HG03175 (cell line): ENCODE measurements around the gene TMEM9B.
A peak's percentile ranks its signal among the peaks of the same experiment; 100 is the strongest.
"Not testable (repeated sequence)": the region's sequence is repeated elsewhere in the genome, so short reads cannot be mapped to it uniquely, and the experiment has no call there.

Experiments used
- ATAC-seq: cut with Tn5 transposase; IDR thresholded peaks from one replicate; pipeline ENCODE4 v1.9.1; 2021; ENCODE audit warnings: mild to moderate bottlenecking, moderate library complexity; ENCODE audit not compliant: unreplicated experiment

Gene TMEM9B

DNA sequence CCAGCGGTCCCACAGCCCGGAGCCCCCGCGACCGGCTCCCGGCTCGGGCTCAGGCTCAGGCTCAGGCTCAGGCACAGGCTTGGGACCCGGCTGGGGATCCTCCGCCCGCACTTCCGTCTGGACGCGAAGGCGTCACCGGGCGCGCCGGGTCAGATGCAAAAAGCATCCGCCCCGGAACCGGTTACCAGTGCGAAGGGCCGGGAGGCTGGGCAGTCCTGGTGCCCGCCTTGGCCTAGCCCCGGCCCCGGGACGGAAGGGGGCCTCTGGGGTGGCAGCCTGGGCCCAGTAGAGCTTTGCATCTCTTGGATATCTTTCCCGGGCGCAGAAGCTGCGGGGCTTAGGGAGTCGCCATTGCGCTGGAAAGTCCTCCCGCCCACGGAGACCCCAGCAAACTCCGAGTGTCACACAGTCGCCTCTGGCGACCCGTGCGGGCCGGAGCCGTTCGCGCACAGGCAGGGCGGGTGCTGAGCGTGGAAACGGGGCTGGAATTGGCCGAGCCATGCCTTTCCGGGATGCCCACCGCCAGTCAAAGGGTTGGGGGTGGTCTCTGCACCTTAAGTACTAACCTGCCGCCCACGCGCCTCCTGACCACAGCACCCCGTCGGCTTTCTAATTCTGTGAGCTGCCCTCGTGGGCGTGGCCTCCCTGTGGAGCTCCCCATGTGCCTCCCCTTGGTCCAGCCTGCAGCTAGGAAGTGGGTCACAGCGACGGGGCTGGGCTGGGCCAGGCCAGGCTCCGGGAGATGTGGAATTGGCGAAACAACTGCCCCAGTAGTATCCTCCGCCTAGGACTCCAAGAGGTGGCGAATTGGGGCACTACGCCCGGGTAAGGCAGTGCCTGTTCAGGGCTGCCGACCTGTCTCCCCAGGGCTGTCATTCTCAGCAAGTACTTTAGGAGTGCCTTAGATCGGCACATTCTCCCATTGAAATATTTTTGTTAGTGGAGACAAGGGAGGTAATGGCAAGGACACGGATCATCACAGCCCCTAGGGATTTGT, at the start of gene TMEM9B:
TMEM9B (minus strand) TSS at position 119 of the 997 bp plus-strand sequence. CDS start 129 bp downstream, outside the sequence.
- ATAC-seq, result peak; percentile 82

DNA sequence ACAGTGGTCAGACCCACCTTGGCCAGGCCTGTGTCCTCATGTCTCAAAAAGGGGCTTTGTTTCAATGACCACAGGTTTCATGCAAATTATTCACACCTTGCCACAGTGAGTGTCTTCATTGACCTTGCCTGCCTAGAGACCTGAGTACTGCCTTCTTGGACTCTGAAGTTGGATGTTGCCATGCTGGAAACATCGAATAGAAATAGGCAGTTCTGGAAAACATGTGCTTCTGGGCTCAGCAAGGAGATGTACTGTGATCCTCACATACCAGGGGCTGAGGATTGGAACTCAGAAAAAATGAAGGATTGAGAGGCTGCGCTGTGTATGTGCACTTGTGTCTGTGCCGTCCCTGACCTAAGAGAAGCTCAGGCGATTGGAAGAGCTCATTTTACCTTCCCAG, 49.1 kb upstream of the TMEM9B start:
- no peak for ATAC-seq

DNA sequence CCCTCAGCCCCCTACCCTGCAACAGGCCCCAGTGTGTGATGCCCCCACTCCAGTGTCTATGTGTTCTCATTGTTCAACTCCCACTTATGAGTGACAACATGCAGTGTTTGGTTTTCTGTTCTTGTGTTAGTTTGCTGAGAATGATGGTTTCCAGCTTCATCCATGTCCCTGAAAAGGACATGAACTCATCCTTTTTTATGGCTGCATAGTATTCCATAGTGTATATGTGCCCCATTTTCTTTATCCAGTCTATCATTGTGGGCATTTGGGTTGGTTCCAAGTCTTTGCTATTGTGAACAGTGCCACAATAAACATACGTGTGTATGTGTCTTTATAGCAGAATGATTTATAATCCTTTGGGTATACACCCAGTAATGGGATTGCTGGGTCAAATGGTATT, 45.3 kb upstream of the TMEM9B start:
- ATAC-seq, result not testable (repeated sequence)

DNA sequence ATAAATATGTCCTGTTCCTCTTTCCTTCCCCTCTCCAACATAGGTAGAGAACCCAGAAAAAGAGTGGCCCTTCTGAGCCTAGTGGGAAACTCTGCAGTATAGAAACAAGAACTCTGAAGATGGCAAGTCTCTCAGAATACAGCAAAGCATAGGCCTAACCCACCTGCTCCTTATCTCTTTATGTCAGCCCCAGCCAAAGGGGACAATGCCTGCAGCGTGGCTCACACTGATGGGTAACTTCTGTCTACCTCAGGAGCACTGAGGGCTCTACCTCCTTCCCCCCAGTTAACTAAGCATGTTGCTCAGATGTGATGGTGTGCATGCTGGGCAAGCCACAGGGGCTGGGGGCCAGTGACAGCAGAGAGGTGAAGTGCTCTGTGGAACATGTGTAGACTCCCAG, 44.4 kb upstream of the TMEM9B start:
- no peak for ATAC-seq

DNA sequence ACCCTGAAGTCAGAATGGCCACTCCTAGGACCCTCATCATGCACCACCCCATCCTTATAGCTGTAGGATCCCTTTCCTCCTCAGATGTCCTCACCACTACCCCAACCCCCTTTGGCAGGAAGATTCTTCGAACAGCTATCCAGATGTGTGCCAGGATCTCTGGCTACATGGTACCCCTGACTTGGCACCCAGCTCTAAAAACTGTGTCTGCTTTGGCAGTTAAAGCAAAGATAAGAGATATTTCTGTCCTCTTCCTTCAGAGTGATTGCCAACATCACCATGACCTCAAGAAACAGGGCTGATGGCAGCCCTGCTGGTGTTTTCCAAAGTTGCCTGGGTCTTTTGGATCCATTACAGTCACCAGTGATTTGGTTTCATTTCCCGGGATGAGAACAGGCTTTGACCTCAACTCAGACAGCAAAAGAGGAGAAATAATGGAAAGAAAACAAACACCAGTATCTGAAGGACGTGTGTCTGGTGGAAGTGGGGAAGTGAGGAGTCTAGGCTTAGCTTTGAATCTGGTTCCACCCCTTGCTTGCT, 43.8 kb upstream of the TMEM9B start:
- no peak for ATAC-seq

DNA sequence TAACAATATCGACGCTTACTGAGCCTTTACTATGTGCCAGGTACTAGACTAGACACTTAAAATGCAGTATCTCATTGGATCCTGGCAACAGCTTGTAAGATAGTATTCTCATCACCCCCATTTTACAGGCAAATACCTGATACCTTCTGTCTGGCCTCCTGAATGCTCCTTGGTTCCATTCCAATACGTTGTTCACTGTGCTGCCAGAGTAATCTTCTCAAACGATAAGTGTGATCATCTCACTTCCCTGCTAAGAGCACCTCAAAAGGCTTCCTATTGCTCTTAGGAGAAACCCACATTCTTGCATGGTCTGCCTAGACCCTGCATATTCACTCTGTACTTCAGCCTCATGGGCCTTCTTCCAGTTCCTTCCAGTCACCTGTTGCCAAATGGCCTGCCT, 40.8 kb upstream of the TMEM9B start:
- no peak for ATAC-seq

DNA sequence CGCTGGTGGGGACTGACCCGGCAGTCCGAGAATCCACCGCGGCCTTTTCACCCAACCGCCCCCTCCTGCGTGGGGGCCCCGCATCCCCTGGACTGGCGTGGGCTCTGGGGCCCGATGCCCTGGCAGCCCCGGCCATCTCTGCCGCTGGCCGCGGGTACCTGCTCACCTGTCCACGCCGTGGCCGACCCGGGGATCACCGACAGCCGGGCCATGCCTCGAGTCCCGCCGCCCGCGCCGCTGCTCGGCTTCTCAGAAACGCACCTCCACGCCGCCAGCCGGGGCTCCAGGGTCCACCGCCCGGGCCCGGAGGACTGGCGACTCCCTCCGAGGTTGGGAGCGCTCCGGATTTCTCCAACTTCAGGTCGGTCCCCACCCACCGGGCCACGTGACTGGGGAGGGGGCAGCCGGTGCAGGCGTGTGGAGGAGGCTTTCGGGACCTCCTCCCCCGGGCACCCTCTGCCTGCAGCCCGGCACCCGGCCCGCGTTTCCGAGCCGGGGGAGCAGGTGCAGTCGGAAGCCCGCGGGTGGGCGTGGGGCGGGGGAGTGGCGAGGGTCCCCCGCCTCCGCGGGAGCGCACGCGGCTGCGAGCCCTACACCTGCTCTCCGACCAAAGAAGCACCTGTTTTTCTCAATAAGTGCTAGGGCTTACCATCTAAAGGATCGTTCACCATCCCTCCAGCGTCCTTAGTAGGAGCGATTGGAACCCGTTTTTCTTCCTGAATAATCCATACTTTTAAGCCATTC, 40.1 kb upstream of the TMEM9B start:
- no peak for ATAC-seq

DNA sequence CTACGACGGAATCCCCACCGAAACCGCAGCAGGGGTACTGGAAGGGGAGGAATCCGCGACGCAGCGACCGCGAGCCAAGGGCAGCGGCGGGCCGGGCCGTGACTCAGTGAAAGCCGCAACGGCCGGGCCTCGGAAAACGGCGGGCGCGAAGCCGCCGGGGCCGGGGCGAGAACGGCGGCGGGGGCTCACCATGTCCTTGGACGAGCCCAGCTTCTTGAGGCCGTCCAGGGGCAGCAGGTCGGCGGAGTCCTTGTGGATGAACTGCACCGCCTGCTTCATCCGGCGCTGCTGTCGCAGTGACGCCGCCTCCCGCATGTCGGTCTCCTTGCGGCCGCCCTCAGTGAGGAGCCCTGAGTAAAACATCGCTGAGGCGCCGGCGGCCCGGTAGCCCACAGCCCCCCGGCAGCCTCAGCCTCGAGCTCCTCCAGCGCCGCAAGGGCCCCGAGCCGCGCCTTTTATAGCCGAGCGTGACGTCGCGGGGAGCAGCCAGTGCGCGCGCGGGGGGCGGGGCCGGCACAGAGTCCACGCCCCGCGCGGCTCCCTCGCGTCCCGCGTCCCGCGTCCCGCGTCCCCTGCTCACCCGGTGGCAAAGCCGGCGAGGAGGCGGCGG, 39.4 kb upstream of the TMEM9B start, which contains the start of gene NRIP3:
NRIP3 (minus strand) TSS at position 429 of the 610 bp plus-strand sequence; CDS start at position 363, 66 bp downstream.
- ATAC-seq, result peak; percentile 64

DNA sequence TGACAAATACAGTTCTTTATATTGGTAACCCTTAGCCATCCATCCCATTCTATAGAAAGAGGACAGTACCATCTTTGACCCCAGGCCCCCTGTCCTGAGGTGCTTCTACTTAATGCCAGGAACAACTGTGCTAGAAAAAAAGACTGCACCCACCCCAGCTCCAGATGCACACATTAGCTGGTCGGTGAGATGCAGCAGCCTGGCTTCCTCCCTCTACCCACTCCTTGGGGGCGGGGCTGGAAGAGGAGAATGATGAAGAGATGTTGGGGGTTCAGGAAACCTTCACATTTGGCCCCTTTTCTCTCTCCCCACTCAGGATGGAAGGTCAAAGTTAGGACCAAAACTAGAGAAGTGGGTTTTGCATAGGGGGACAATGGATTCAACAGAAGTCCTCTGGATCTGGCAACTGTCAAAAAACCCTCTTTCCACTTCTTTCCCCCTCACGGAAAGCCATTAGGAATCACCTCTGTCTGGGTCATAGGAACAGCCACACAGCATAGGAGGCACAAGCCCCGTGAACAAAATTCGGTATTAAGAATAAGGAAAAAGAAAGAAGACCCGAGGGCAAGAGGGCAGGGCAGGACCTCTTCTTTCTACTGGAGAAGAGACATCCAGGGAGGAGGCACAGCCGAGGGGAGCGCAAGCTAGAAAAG, 38.8 kb upstream of the TMEM9B start:
- ATAC-seq, result no peak

DNA sequence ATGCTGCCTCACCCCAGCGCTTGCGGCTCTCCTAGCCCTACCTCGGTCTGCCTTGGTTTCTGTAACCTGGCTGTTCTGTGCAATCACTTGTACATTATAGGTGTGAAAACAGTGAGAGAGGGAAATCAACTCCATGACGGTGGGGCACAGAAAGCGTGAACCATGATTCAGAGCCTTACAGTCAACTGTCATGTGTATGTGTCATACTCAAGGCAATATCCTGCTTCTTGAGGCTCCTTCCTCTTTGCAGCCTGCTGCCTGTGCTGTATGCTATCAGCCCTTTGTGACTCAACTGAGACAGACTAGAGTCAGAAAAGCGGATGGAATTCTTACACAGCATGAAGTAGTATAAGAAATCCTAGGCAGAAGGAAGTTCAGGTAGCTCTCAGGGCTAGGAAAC, 37.5 kb upstream of the TMEM9B start:
- ATAC-seq, result no peak

DNA sequence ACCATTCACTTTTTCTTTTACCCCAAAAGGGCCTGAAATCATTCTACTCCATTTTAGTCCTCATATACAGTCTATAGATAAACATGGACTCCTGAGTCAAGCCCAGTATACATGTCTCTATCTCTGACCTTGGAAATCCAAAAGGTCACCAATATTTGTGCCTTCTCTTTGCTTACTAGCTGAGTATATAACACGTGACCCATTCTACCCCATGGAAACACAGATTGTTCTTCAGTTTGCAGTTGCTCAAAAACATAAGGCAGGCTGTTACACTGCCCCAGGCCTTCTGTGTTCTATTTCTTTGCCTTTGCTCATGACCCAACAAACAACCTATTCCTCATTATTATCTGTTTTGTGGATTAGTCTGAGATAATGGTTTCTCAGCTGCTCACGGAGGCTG, 33.8 kb upstream of the TMEM9B start:
- ATAC-seq, result no peak

DNA sequence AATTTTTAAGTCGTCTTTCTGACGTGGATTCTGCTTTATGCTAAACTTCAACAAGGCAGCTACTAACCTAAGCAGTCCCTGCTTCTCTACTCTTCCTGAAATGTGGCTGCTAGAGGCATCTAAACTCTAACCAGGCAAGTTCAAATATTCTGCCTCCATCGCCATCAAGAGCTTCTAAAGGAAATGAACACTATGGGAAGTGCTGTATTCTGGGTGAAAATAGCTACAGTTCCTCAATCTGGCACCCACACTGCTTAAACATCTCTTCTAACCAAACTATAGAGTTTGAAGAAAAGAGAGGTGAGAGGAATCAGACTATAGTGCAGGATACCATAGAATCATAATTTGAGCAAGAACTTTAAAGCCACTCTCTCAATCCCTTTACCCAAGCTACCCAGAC, 33.2 kb upstream of the TMEM9B start:
- no peak for ATAC-seq

DNA sequence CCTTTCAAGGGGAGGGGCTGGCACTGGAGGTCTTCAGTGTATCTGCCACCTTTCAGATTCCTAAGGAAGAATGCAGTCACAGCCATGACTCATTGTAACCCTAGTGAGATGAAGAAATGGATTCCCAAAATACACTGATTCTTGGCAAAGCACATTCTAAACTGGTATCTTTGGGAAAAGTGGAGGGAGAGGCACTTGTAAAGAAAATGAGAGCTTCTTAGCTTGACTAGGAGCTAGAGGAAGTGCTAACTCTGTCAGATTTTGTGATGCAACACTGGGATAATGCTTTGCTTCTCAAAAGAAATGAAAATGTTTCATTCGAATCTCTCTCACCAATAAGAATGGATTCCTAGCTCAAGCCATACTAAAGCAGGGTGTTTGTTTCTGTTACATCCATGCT, 25.2 kb upstream of the TMEM9B start:
- no peak for ATAC-seq

DNA sequence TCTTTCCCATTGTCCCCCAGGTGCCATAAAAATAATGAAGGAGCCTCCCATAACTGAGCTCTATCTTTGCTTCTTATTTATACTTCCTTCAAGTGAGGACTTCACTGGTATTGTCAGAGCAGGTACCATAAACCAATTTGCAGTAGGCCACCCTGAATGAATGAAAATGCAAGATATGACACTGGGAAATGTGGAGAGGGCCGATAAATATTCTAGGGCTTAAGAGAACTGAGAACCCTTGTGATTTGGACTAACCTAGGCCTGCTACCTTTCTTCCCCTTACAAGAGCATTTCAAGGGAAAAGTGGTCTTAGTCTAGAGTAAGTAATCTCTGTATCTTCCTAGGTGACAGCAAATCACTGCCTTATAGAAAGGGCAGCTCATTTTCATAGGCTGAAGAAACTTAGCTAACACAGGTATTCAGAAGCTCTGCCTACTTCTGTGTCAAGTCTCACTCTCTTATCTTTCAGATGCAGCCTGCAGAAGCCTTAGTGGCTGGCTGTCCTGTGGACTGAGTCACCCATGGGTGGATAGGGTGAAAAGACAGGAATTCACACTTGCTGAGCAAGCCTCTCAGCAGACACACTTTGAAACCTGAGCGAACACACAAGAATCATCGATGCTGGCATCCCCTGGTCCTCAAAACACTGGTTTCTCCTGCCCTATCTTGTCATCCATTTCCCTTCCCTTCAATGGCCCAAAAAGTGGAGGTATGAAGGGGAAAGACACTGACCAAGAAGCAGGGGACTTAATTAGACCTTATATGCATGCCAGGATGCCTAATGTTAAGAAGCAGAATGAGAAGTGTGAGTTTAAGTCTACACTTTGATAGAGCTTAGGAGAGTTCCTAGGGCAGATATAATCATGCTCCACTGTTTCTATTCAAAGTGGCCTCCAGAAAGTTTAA, 24.3 kb upstream of the TMEM9B start:
- ATAC-seq, result no peak

DNA sequence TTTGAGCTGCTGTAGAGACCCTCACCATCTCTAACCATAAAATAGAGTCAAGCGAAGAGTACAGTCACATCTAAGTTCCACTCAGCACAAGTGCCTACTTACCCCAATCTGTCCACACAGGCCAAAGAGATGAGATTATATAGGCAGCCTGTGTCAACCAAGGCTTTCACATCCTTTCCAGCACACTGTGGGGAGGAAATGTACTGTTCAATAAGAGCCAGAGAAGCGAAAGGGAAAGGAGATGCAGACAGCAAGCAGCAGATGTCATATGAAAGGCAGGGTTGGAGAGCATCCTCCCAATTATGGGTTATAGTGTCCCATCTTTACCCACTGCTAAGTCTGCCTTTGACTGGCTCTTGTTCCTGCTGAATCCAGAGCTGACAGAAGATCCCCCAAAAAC, 23.2 kb upstream of the TMEM9B start:
- peak; percentile 50 for ATAC-seq

DNA sequence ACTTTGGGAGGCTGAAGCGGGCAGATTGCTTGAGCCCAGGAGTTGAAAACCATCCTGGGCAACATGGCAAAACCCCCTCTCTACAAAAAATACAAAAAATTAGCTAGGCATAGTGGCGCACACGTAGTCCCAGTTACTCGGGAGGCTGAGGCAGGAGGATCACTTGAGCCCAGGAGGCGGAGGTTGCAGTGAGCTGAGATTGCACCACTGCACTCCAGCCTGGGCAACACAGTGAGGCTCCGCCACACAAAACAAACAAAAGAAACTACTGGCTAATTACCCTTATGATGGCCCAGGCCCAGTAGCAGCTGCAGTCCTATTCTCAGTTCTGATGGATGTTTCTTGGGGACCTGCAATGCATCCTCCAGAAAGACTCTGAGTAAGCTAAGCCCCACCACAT, 22.5 kb upstream of the TMEM9B start:
- not testable (repeated sequence) for ATAC-seq

DNA sequence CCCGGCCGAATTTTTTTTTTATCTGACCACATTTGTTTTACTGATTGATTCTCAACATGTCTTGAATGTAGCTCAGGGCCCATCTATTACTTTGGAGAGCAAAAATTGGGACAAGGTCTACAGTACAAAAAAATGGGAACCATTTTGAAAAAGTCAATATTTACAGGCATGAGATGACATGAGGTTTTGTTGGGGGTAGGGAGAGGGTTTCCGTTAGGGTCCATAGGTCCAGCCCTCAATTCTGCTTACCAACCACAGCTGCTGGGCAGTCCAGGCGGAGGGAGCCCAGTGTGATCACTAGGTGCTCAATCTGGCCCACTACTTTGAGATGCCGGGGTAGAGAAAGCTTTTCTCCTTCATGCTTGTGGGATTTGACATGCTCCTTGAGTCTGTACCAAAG, 21.2 kb upstream of the TMEM9B start:
- ATAC-seq, result no peak

DNA sequence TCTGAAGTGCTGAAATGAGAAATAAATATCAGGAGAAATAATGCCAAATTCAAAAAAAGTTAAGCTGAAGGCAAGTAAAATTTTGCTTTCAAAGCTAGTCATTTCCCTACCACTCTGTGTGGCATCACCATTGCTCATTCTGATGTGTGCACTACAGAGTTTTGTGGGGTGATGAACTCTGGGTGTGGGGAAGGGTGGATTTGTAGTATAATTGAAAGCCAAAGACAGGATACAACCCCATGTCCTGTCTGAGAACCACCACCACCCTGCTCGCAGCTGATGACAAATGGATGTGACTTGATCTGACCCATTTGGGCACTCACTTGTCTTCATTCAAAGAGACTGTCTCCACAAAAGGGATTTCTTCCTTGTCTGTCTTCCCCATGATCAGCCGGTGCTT, 19.3 kb upstream of the TMEM9B start:
- ATAC-seq, result no peak

DNA sequence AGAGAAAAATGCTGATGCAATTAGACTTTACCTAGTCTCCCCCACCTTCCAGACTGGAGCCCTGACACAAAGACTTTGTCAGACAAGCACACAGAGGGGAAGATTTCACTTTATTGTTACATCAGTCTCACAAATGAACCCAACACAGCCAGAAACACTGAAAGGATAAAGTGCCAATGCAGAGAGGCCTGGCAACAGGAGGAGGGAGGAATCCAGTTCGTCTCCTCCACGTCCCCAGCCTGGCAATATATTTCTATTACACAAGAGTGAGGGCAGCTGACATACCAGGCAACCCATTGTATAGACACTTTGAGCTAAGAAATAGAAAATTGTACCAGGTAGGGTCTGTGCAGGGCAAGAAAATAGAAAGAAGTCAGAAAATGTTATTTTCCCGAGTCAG, 16.2 kb upstream of the TMEM9B start:
- no peak for ATAC-seq

DNA sequence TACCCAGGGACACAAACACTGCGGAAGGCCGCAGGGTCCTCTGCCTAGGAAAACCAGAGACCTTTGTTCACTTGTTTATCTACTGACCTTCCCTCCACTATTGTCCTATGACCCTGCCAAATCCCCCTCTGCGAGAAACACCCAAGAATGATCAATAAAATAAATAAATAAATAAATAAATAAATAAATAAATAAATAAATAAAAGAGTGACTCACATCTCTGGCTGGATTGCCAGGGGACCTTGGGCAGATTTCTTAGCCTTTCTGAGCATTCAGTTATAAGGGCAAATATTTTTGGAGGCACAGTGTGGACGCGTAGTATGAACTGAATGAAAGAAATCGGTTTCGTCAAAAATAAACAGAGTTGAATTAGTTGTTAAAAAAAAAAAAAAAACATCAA, 15.1 kb upstream of the TMEM9B start:
- not testable (repeated sequence) for ATAC-seq
